Body of pancreas (tissue), 4 donors: ENCODE measurements around the gene MVD.

ENCODE experiments used
- CTCF ChIP-seq, 7 experiments: fragments of 450-650 bp in 4 of 7; fragments of 200-600 bp in 3 of 7; sonication (generic) in 3 of 7; IDR thresholded peaks; one replicate each; pipeline ENCODE4 v1.5.1; 2016 to 2019; ENCODE audit warnings: antibody characterized with exemption in 7 of 7
- POLR2A ChIP-seq, 3 donors: fragments of 450-650 bp; IDR thresholded peaks; one replicate each; pipeline ENCODE4 v1.6.1; 2016; ENCODE audit warnings: antibody characterized with exemption in 3 of 3, mild to moderate bottlenecking in 2 of 3

- TF ChIP-seq CTCF (IDR thresholded peaks at IDR 0.05) (no peak), POLR2A (IDR thresholded peaks at IDR 0.05) (no peak)
Observed at GRCh38 chr16:88653101-88653500, 9.8 kb downstream of the MVD start.
